Hepatocyte (in vitro differentiated cells): ENCODE measurements around the gene IRF7. TPM values are rescaled to one million over a fixed set of nuclear protein-coding genes. Genes with fewer than 3 reads are reported as not detected.

Source experiments
- DNase-seq: peaks from one replicate; pipeline ENCODE4 v3.0.0-alpha.2; 2016; ENCODE audit warnings: low spot score
- H2AFZ ChIP-seq: fragments of 200-600 bp; sonication (generic); 2 replicates; pipeline ENCODE4 v1.6.0; 2016; ENCODE audit warnings: antibody characterized with exemption, mild to moderate bottlenecking
- H3K27ac ChIP-seq: fragments of 200-600 bp; sonication (generic); 2 replicates; pipeline ENCODE4 v1.5.1; 2016; ENCODE audit warnings: mild to moderate bottlenecking
- H3K27me3 ChIP-seq: fragments of 200-600 bp; sonication (generic); 2 replicates; pipeline ENCODE4 v1.6.1; 2016
- H3K36me3 ChIP-seq: fragments of 200-600 bp; sonication (generic); replicated peaks from 2 replicates; pipeline ENCODE4 v1.5.1; 2016; ENCODE audit warnings: low read depth; ENCODE audit not compliant: insufficient read depth
- H3K4me1 ChIP-seq: fragments of 200-600 bp; sonication (generic); 2 replicates; pipeline ENCODE4 v1.5.1; 2016; ENCODE audit warnings: mild to moderate bottlenecking, moderate library complexity; ENCODE audit not compliant: insufficient read depth
- H3K4me2 ChIP-seq: fragments of 200-600 bp; sonication (generic); 2 replicates; pipeline ENCODE4 v1.6.0; 2016
- H3K4me3 ChIP-seq: fragments of 200-600 bp; sonication (generic); 2 replicates; pipeline ENCODE4 v1.5.1; 2016; ENCODE audit warnings: mild to moderate bottlenecking
- H3K79me2 ChIP-seq: fragments of 200-600 bp; sonication (generic); 2 replicates; pipeline ENCODE4 v1.6.0; 2017; ENCODE audit warnings: mild to moderate bottlenecking
- H3K9me2 ChIP-seq: fragments of 200-600 bp; sonication (generic); replicated peaks from 2 replicates; pipeline ENCODE4 v1.6.0; 2017; ENCODE audit warnings: mild to moderate bottlenecking; ENCODE audit not compliant: insufficient read depth
- H3K9me3 ChIP-seq: fragments of 200-600 bp; sonication (generic); 2 replicates; pipeline ENCODE4 v1.5.1; 2016; ENCODE audit warnings: low read depth, mild to moderate bottlenecking
- H4K20me1 ChIP-seq: fragments of 200-600 bp; sonication (generic); 2 replicates; pipeline ENCODE4 v1.6.0; 2016; ENCODE audit warnings: mild to moderate bottlenecking; ENCODE audit not compliant: insufficient read depth, poor library complexity, severe bottlenecking
- EZH2 ChIP-seq: fragments of 200-600 bp; sonication (generic); IDR thresholded peaks from 2 replicates; pipeline ENCODE4 v1.6.1; 2016; ENCODE audit warnings: antibody characterized with exemption, mild to moderate bottlenecking, borderline replicate concordance
- EZH2phosphoT487 ChIP-seq: fragments of 200-600 bp; sonication (generic); IDR thresholded peaks from one replicate; pipeline ENCODE4 v1.6.1; 2018; ENCODE audit warnings: antibody characterized with exemption, mild to moderate bottlenecking, low read depth, moderate library complexity; ENCODE audit not compliant: unreplicated experiment, severe bottlenecking
- WGBS: methylation state at CpG from one replicate; pipeline ENCODE4 v1.1.6; 2016; ENCODE audit warnings: low lambda C conversion rate; ENCODE audit errors: missing lambda C conversion rate; 5-methylcytosine and 5-hydroxymethylcytosine counted together
- polyA plus RNA-seq: library from polyadenylated mRNA; unstranded; fragments of >200 nt; fragmentation: Nextera tagmentation; extraction: Ambion mirVana; gene quantifications from 2 replicates; pipeline ENCODE4 v1.2.1, GENCODE V29; 2016
- total RNA-seq: library from RNA; depleted of rRNA; stranded (reverse); fragments of >200 nt; gene quantifications from 2 replicates; pipeline ENCODE4 v1.2.3, GENCODE V29; 2014
- TF ChIP-seq, protein P1 (sequence below): fragments of 200-600 bp; sonication (generic); IDR thresholded peaks from 2 replicates; pipeline ENCODE4 v1.5.1; 2016; ENCODE audit warnings: antibody characterized with exemption, mild to moderate bottlenecking; ENCODE audit not compliant: poor library complexity

Gene IRF7
- total and polyA plus RNA-seq, 2 experiments from 2014 or later = 10.4 to 24.6 TPM

DNA sequence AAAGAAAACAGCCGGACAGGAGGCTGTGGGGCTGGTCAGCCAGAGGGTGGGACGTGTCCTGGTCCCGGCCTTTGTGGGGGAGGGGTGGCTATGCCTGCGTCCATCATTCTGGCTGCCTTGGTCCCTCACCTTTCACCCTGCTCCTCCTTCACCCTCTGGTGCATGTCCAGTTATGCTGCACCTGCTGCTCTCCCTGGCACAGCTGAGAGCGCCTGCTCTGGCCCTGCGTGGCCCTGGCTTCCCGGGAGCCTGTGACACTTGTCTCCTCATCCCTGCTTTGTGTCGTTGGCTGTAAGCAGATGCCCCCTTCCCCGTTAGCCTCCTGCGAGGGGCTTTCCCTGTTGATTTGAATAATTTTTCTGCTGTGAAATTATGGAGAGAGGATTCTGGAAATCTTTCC is 22.8 kb downstream of the IRF7 start:
- Histone ChIP-seq H3K9me3 (no peaks in the 10 kb centered on the region), H3K36me3 (no peaks in the 10 kb centered on the region), H3K9me2 (no peaks in the 10 kb centered on the region), H3K79me2 (peaks cover 56% of the 10 kb centered on the region), H3K4me1 (peaks cover 8% of the 10 kb centered on the region), H2AFZ (no peak overlapping the region), H3K4me2 (no peak overlapping the region), H3K4me3 (no peak overlapping the region), H4K20me1 (peaks cover 18% of the 10 kb centered on the region), H3K27ac (no peak overlapping the region), H3K27me3 (no peaks in the 10 kb centered on the region)
- DNase-seq = no peak
- 91% methylated on average over 10 of the region's 10 CpGs for WGBS
- TF ChIP-seq EZH2phosphoT487 (no peak), EZH2 (no peak)
- TF ChIP-seq, protein P1, sequence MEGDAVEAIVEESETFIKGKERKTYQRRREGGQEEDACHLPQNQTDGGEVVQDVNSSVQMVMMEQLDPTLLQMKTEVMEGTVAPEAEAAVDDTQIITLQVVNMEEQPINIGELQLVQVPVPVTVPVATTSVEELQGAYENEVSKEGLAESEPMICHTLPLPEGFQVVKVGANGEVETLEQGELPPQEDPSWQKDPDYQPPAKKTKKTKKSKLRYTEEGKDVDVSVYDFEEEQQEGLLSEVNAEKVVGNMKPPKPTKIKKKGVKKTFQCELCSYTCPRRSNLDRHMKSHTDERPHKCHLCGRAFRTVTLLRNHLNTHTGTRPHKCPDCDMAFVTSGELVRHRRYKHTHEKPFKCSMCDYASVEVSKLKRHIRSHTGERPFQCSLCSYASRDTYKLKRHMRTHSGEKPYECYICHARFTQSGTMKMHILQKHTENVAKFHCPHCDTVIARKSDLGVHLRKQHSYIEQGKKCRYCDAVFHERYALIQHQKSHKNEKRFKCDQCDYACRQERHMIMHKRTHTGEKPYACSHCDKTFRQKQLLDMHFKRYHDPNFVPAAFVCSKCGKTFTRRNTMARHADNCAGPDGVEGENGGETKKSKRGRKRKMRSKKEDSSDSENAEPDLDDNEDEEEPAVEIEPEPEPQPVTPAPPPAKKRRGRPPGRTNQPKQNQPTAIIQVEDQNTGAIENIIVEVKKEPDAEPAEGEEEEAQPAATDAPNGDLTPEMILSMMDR = no peak

GRCh38 chr11:592501-592900 is 23.2 kb downstream of the IRF7 start:
- no peak for DNase-seq
- Histone ChIP-seq H3K27ac (no peak overlapping the region), H3K4me1 (peaks cover 10% of the 10 kb centered on the region), H3K27me3 (no peaks in the 10 kb centered on the region), H3K36me3 (no peaks in the 10 kb centered on the region), H3K4me3 (no peak overlapping the region), H2AFZ (no peak overlapping the region), H3K9me3 (no peaks in the 10 kb centered on the region), H3K4me2 (no peak overlapping the region), H3K79me2 (peaks cover 56% of the 10 kb centered on the region), H3K9me2 (no peaks in the 10 kb centered on the region), H4K20me1 (peaks cover 18% of the 10 kb centered on the region)
- 99% methylated on average over 21 of the region's 22 CpGs for WGBS
- TF ChIP-seq, protein P1 = no peak

DNA sequence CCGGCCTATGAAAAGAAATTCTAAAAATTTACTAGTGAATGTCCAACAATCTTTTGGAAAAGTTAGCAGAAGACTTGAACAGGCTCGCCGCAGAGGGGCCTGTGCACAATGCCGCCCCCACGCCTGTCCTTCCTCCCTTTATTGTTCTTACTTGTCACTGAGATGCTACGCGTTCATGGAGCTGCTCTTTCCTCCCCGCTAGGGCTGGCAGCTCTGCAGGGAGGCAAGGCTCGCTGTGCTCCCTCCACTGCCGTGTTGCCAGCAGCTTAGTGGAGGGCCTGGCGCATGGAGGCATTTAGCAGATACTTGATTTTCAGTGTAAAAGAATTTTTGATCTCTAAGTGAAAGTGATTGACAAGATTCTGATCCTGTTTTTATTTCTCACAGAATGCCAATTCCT is 24.8 kb downstream of the IRF7 start:
- Histone ChIP-seq H2AFZ (no peak overlapping the region), H3K27ac (no peak overlapping the region), H3K4me2 (no peak overlapping the region), H3K79me2 (peaks cover 58% of the 10 kb centered on the region), H3K27me3 (no peaks in the 10 kb centered on the region), H3K4me3 (no peak overlapping the region), H4K20me1 (peaks cover 26% of the 10 kb centered on the region), H3K9me3 (no peaks in the 10 kb centered on the region), H3K36me3 (no peaks in the 10 kb centered on the region), H3K9me2 (no peaks in the 10 kb centered on the region), H3K4me1 (peaks cover 23% of the 10 kb centered on the region)
- WGBS = 92% methylated on average over 11 of the region's 11 CpGs
- no peak for DNase-seq
- TF ChIP-seq, protein P1 = no peak
- TF ChIP-seq EZH2 (no peak), EZH2phosphoT487 (no peak)

- H3K79me2 ChIP-seq = peaks cover 60% of the 10 kb centered on the region
- no peak overlapping the region for H3K4me2 ChIP-seq
- H3K36me3 ChIP-seq = no peaks in the 10 kb centered on the region
- H3K4me1 ChIP-seq = peaks cover 23% of the 10 kb centered on the region
- H3K9me3 ChIP-seq = no peaks in the 10 kb centered on the region
- no peak overlapping the region for H2AFZ ChIP-seq
- 98% methylated on average over 23 of the region's 26 CpGs for WGBS
- H3K9me2 ChIP-seq = no peaks in the 10 kb centered on the region
- DNase-seq = no peak
- H3K27ac ChIP-seq = no peak overlapping the region
- no peaks in the 10 kb centered on the region for H3K27me3 ChIP-seq
- peaks cover 31% of the 10 kb centered on the region for H4K20me1 ChIP-seq
- TF ChIP-seq, protein P1 = no peak
- TF ChIP-seq EZH2 = no peak
- TF ChIP-seq EZH2phosphoT487 = no peak
- H3K4me3 ChIP-seq = no peak overlapping the region
Measured at GRCh38 chr11:589798-590197, 26.0 kb downstream of the IRF7 start.
